Left lung (tissue), 10 donors: ENCODE data around the gene BCL11B. TPM values are rescaled to one million over a fixed set of nuclear protein-coding genes. Genes with fewer than 3 reads are reported as not detected.

Experiments
- ATAC-seq: fragments of 200-7000 bp; cut with Tn5 transposase; one replicate; pipeline ENCODE4 v1.9.1; 2020; ENCODE audit warnings: moderate library complexity
- DNase-seq, 4 donors: peaks; one replicate each; pipeline ENCODE4 v3.0.0-alpha.2; 2013 to 2020
- H3K27ac ChIP-seq, 2 donors: fragments of 200-600 bp; sonication (generic) in 1 of 2; one replicate each; pipeline versions ENCODE4 v1.5.0 to v1.8.0; 2020 to 2021
- H3K27me3 ChIP-seq, 2 donors: fragments of 200-600 bp; sonication (generic) in 1 of 2; one replicate each; pipeline versions ENCODE4 v1.5.0 to v1.8.0; 2020 to 2021
- H3K36me3 ChIP-seq, 2 donors: fragments of 200-600 bp; sonication (generic) in 1 of 2; one replicate each; pipeline versions ENCODE4 v1.5.0 to v1.8.0; 2020 to 2021
- H3K4me1 ChIP-seq, 2 donors: fragments of 200-600 bp; one replicate each; pipeline ENCODE4 v1.8.0; 2021
- H3K4me3 ChIP-seq, 2 donors: fragments of 200-600 bp; sonication (generic) in 1 of 2; one replicate each; pipeline versions ENCODE4 v1.5.0 to v1.8.0; 2020 to 2021; ENCODE audit warnings: mild to moderate bottlenecking in 1 of 2
- H3K9me3 ChIP-seq, 2 donors: fragments of 200-600 bp; sonication (generic) in 1 of 2; one replicate each; pipeline versions ENCODE4 v1.5.0 to v1.8.0; 2020 to 2021
- intact Hi-C, 2 donors: fragments of 100-400 bp; cut with DNase I; formaldehyde crosslinking; loops; one replicate each; pipeline versions ENCODE4 v1.11.2 to v1.14.2; 2022
- polyA plus RNA-seq, 6 donors: library from polyadenylated mRNA; unstranded; fragments of 120-200 nt; gene quantifications; one replicate each; pipeline ENCODE4 v1.2.1, GENCODE V29; 2013; ENCODE audit not compliant: insufficient read length in 6 of 6
- total RNA-seq, 2 donors: library from RNA; stranded (reverse); fragmentation: NEBNext Ultra II Directional; extraction: Animal tissue kit (Norgen Biotek cat#: 25700); gene quantifications; one replicate each; pipeline ENCODE4 v1.2.1, GENCODE V29; 2021
- TF ChIP-seq, protein P1 (sequence below), 2 donors: fragments of 200-600 bp; sonication (generic) in 1 of 2; IDR thresholded peaks; one replicate each; pipeline versions ENCODE4 v1.5.0 to v1.8.0; 2021; ENCODE audit warnings: antibody characterized with exemption in 2 of 2
- donor health status: DM: no; HTN: yes; CAD: no.
- donor health status: DM: no; HTN: no; CAD: no.

Gene BCL11B
- total and polyA plus RNA-seq, 8 donors = 1.4 to 3.6 (median 3.2) TPM

DNA sequence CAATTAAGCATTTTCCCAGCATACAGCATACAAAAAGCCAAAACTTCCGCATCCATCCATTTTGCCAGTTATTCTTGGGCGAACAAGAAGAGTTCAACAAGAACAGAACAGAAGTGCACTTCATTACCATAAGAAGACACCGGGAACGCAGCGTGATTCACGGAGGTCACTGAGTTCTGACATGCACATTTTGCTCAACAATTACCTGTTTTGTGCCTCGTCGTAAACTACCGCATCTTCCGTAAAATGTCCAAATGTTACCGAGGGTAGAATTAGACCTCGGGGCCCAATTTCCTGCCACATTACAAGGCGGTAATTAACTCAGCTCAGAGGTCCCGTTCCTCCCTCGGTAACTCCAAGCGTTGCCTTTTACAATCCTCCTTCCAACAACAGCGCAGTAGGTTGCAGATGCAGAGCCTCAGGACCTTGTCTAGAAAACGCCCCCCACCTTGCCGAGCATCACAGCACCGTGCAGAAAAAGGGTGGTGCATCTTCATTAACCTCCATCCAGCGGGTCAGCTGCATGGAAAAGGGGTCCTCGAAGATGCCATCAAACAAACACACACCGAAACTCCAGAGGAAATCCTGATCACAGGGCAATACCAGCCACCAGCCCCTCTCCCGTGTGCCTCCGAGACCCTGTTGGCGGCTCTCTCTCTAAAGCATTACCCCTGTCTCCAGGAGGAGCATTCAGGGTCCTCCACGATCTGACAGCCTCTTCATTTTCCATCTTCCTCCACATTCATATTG lies 125.2 kb downstream of the BCL11B start:
- no peak for ATAC-seq
- H3K27me3 ChIP-seq = peaks cover 0 to 18% of the 10 kb centered on the region in 2 donors
- H3K4me1 ChIP-seq = no peaks in the 10 kb centered on the region
- no peaks in the 10 kb centered on the region for H3K36me3 ChIP-seq
- no peak for DNase-seq
- no peak overlapping the region for H3K27ac ChIP-seq
- no peaks in the 10 kb centered on the region for H3K9me3 ChIP-seq
- H3K4me3 ChIP-seq = no peak overlapping the region
- TF ChIP-seq, protein P1, sequence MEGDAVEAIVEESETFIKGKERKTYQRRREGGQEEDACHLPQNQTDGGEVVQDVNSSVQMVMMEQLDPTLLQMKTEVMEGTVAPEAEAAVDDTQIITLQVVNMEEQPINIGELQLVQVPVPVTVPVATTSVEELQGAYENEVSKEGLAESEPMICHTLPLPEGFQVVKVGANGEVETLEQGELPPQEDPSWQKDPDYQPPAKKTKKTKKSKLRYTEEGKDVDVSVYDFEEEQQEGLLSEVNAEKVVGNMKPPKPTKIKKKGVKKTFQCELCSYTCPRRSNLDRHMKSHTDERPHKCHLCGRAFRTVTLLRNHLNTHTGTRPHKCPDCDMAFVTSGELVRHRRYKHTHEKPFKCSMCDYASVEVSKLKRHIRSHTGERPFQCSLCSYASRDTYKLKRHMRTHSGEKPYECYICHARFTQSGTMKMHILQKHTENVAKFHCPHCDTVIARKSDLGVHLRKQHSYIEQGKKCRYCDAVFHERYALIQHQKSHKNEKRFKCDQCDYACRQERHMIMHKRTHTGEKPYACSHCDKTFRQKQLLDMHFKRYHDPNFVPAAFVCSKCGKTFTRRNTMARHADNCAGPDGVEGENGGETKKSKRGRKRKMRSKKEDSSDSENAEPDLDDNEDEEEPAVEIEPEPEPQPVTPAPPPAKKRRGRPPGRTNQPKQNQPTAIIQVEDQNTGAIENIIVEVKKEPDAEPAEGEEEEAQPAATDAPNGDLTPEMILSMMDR (IDR thresholded peaks at IDR 0.05) = no peak
- intact Hi-C loops = no loop called here

DNA sequence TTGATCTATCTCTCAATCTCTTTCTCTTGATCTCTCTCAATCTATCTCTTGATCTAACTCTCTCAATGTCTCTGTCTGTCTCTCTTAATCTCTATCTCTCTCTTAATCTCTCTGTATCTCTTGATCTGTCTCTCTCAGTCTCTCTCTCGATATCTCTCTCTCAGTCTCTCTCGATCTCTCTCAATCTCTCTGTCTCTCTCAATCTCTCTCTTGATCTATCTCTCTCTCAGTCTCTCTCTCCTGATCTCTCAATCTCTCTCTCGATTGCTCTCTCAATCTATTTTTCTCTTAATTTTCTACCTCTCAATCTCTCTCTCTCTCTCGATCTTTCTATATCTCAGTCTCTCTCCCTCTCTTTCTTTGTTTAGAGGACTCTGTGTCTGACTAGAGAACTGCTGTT lies 126.7 kb downstream of the BCL11B start:
- TF ChIP-seq, protein P1 (IDR thresholded peaks at IDR 0.05) = no peak
- H3K27ac ChIP-seq = no peak overlapping the region
- peaks cover 0 to 13% of the 10 kb centered on the region in 2 donors for H3K27me3 ChIP-seq
- H3K9me3 ChIP-seq = no peaks in the 10 kb centered on the region
- intact Hi-C loops = no loop called here
- no peak overlapping the region for H3K4me3 ChIP-seq
- H3K36me3 ChIP-seq = no peaks in the 10 kb centered on the region
- DNase-seq = no peak
- ATAC-seq = no peak
- no peaks in the 10 kb centered on the region for H3K4me1 ChIP-seq

DNA sequence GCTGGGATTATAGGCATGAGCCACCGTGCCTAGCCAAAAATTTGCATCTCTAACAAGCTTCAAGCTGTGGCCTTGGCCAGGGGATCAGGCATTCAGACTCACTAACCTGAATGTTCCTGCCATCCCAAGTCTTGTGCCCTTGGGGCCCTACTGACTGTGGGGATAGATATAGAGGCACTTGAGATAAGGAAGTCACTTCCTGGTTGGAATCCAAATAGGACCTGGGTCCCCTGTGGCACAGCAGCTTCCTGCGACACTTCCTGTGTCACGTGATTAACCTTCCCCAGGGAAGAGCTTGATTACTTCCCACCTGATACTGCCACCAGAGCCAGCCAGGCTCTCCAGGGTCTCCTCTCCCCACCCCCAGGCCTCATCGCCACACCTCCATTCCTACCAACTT lies 128.2 kb downstream of the BCL11B start:
- Histone ChIP-seq H3K4me3 (no peak overlapping the region), H3K27ac (no peak overlapping the region), H3K9me3 (no peaks in the 10 kb centered on the region), H3K36me3 (no peaks in the 10 kb centered on the region), H3K27me3 (peaks cover 0 to 3% of the 10 kb centered on the region in 2 donors), H3K4me1 (no peaks in the 10 kb centered on the region)
- ATAC-seq (no peak), DNase-seq (no peak)
- TF ChIP-seq, protein P1 (IDR thresholded peaks at IDR 0.05) = no peak
- intact Hi-C loops = no loop called here

DNA sequence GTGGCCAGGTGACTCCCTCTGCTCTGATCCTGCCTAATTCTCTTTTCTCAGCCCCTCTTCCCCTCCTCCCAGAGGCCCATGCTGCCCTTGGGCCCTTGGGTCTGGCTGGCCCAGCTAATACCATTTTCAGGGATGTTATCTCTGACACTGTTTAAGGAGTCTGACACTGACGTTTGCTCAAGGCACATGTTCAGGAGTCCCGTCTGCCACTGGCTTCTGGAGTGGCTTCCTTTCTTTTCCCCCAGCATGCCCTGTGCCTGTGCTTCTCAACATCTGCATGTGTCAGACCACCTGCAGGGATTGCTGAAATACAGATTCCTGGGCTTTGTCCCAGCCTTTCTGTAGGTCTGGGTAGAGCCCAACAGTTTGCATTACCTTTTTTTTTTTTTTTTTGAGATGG lies 128.9 kb downstream of the BCL11B start:
- H3K27ac ChIP-seq = no peak overlapping the region
- no peaks in the 10 kb centered on the region for H3K9me3 ChIP-seq
- H3K4me3 ChIP-seq = no peak overlapping the region
- H3K36me3 ChIP-seq = no peaks in the 10 kb centered on the region
- intact Hi-C loops = no loop called here
- TF ChIP-seq, protein P1 (IDR thresholded peaks at IDR 0.05) = no peak
- ATAC-seq (no peak), DNase-seq (no peak)
- no peaks in the 10 kb centered on the region for H3K27me3 ChIP-seq
- no peaks in the 10 kb centered on the region for H3K4me1 ChIP-seq

DNA sequence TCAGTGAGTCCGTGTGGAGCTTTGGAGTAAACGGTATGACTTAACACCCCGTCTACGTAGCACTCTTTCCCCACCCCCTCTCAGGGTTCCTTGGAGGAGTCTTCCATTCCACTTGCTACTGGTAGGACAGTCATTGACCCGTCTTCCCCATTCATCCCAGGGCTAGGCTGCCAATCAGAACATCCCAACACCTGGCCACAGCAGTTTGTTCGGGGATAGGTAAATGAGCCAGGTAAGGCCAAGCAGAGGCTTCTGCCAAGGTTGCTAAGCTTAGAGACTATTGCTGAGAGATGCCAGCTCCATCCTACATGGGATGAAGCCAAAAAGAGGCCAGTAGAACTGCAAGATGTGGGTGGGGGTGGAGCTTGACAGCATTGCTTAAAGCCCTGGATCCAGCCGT lies 130.8 kb downstream of the BCL11B start:
- ATAC-seq (no peak), DNase-seq (no peak)
- intact Hi-C loops = no loop called here
- Histone ChIP-seq H3K9me3 (no peaks in the 10 kb centered on the region), H3K27ac (no peak overlapping the region), H3K36me3 (no peaks in the 10 kb centered on the region), H3K4me3 (no peak overlapping the region), H3K4me1 (no peaks in the 10 kb centered on the region), H3K27me3 (no peaks in the 10 kb centered on the region)
- TF ChIP-seq, protein P1 (IDR thresholded peaks at IDR 0.05) = no peak
